GM12873 (cell line): ENCODE data around the gene NID1.

Experiments
- CTCF ChIP-seq: IDR thresholded peaks from 2 replicates; pipeline ENCODE4 v1.5.1; 2012; ENCODE audit warnings: low read depth, mild to moderate bottlenecking, moderate library complexity, low read length, control low read depth; ENCODE audit not compliant: insufficient read depth; ENCODE audit errors: missing control alignments

The NID1 gene

DNA sequence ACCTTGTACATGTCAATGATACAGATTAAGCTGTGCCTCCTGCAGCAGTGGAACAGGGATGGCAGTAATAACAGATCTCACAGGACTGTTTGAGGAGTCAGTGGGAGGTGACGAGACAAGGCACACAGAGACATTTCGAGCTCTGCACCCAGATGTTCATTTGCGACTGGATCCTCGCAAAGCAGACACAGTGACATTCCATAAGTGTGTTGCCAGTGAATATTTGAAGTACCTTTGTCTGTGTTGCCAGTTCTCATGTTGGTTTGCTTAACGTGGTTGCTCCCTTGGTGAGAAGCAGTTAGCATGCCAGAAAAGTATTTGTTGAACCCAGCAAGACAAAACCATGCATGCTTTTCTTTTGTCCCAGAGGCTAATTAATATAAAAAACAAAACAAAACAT lies 67.0 kb downstream of the NID1 start:
- no peak for TF ChIP-seq CTCF

GRCh38 chr1:235997049-235997448 lies 67.8 kb downstream of the NID1 start:
- TF ChIP-seq CTCF: no peak

GRCh38 chr1:235996048-235996785 lies 68.7 kb downstream of the NID1 start:
- no peak for TF ChIP-seq CTCF

DNA sequence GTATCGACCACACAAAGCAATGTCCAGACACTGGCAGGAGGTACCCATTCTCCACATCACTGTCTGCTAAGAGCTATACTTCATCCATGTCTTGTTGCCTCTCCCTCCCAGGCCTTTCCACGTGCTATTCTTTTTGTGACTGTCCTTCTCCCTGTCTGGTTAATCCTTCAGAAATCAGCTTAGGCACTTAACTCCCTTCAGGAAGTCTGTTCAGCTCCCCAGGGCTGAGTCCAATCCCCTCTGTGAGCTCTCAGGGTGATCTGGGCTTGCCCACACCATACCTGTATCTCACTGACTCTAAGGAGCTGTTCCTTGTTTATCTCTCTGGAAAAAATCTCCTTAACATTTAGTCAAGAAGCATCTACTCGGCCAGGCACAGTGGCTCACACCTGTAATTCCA lies 69.4 kb downstream of the NID1 start:
- no peak for TF ChIP-seq CTCF

DNA sequence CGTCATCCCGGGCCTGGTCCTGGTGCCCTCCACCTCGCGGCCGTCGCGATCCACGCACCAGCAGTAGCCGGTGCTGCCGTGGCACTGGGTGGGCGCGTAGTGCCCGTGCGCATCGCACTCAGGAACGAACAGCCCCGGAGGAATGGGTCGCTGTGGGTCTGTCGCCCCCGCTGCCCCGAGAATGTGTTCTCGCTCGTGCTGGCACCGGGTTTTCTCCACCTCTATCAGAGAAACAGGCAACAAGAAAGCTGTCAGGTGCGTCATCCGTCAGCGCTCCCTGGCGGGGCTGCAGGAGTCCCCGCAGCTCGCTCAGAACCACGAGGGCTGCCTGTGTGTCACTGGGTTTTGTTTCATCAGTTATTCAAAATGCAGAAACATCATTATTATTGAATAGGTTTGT lies 71.2 kb downstream of the NID1 start:
- TF ChIP-seq CTCF: no peak

GRCh38 chr1:235992868-235993267 lies 72.0 kb downstream of the NID1 start:
- TF ChIP-seq CTCF: no peak

DNA sequence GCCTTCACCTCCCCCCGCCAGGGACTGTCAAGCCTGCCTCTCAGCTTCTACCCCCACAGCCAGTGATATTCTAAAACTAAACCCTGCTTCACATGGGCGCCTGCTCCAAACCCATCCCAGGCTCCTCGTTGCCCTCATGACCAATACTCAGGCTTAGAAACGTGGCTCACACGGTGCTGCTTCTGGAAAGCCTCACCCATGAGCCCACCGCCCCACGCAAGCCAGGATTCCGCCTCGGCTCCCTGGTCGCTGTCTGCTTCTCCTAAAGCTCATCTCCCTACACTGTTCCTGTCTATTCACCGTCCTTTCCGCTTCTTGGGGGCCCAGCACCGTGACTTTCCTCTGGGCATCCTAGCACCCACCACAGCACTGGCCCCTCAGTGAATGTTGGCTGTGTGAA lies 72.5 kb downstream of the NID1 start:
- no peak for TF ChIP-seq CTCF

- TF ChIP-seq CTCF: no peak
These were observed 74.5 kb downstream of the NID1 start for GRCh38 chr1:235990330-235990795.
